HS-5 (cell line): ENCODE results near the gene CYTH3.
A peak's percentile ranks its signal among the peaks of the same experiment; 100 is the strongest.
"Not testable (repeated sequence)": the region's sequence is repeated elsewhere in the genome, so short reads cannot be mapped to it uniquely, and the experiment has no call there.

Experiments used
- DNase-seq: peaks from one replicate; pipeline ENCODE4 v3.0.0-alpha.2; 2012; ENCODE audit warnings: low read depth

Gene CYTH3

DNA sequence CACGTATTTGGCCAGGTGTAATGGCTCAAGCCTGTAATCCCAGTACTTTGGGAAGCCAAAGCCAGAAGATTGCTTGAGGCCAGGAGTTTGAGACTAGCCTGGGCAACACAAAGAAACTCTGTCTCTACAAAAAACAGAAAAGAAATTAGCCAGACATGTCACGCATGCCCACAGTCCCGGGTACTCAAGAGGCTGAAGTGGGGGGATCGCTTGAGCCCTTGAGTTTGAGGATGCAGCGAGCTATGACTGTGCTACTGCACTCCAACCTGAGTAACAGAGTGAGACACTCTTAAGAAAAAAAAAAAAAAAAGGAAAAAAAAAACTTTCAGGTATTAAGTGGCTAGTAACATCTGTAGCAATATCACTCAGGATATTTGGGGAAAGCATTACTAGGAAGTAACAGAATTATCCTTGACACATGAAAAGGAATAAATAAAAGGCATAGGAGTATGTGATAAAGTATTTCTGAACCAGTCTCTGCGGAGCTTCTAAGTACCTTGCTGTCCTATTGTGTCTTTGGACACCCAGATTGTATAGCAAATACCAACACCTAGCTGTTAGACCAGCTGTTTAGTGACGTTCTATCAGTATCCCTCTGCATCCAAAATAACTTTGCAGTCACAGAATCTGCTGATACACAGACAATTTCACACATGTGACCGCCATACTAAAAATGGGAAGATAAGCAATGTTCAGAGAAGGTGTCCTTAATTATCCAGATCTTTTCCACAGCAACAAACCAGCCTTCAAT is 74.4 kb downstream of the CYTH3 start:
- DNase-seq, result no peak

DNA sequence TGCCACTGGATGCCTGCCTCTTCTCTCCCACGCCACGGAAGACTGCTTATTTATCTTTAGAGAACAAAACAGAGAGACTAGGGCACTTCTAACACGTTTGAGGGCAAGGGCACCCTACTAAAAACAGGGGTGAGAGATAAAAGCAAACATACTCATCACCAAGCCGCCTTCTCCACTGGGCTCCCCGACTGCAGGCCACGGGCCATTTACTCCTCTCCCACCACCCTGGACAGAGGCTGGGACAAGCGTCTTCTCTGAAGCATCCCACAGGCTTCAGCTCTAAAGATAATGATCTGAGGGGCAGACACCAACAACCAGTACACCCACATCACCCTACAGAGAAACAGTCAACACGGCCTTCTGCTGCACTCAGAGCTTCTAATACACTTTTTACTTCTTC is 78.7 kb downstream of the CYTH3 start:
- DNase-seq, result no peak

DNA sequence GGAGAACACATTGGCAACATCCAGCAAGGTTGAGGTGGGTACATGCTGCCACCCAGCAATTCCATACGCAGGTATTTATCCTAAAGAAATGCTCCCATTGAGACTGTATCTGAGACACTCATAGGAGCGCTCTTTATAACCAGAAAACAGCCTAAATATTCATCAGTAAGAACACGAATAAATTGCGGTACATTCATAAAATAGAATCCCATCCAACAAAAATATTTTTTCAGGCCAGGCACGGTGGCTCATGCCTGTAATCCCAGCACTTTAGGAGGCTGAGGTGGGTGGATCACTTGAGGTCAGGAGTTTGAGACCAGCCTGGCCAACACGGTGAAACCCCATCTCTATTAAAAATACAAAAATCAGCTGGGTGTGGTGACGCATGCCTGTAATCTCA is 81.9 kb downstream of the CYTH3 start:
- not testable (repeated sequence) for DNase-seq

DNA sequence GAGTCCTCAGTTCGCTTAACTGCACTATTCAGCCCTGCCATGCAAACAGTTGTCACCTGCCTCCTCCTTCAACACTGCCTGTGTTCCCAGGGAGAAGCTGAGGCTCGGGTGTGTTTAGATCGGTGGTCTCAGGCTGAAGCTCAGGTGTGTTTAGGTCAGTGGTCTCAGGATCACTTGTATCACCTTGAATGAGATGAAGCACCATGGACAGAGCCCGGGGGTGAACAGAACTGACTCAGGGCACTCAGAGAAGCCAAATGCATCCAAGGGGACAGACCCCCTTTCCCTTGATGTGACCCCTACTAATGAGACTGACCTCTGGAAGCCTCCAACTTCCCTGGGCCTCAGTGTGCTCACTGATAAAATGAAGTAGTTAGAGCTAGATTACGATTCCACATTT is 84.0 kb downstream of the CYTH3 start:
- no peak for DNase-seq

DNA sequence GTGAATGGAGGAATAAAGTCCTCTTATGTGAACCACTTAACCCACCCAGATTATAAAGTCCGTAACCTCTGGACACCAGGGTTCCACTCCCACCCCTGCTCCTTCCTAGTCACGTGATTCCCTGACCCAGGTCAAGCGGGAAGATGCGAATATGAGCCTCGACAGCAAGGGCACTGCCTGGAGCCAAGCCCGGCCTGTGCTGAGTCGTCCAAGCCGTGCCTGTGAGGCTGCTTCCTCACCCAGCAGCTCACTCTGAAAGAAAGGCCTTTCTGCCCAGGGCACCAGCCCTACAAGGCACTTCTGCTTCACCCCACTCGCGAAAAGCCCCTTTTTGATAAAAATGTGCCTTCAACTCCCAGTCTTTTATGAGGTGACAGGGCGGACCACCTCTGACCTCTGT is 85.8 kb downstream of the CYTH3 start:
- DNase-seq, result no peak

DNA sequence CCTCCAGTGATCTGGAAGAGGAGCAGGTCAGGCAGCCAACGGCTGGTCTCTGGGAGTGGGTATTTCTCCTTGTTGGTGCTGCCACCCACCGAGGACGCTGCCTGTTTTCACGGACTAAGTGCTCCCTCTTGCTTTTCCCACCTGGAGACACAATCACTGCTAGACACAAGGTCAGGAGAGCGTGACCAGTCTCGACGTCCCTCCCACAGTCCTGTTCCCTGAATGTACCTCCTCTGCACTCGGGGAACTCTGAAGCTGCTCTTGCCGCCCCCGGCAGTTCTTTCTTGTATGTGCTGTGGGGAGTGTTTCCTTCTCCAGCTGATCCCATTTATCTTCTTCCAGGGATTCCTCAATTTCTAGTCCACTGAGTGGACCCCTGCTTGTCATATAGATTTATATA is 89.4 kb downstream of the CYTH3 start:
- no peak for DNase-seq

DNA sequence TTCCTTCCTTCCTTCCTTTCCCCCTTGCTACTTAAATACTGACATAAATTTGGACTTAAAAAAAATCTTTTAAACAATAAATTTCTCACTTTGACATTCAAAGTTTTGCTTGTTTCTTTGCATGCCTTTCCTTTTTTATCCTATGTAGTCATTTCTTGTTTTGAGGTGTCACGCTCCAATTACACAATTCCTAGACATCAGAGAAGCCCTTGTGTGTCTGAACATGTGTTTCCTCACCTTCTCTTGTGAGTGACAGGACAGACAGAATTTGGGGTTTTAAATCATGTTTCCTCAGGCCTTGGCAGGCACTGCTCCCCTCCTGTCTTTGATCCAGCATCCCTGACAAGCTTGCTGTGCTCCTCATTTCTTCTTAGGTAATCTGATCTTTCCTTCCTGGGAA is 91.3 kb downstream of the CYTH3 start:
- DNase-seq, result no peak

DNA sequence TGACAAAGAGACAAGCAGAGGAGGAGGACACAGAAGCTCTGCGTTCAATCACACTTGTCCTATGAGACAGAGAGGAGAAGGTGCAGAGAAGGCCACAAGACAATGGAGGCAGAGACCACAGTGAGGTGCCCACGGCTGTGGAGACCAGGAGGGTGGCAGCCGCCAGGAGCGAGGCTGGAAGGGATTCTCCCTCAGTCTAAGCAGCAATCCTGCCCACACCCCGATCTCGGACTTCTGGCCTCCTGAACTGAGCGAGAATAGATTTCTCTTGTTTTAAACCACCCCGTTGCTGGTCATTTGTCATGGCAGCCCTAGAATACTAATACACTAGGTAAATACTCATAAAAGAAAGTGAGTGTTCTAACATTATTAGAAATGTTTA is 92.1 kb downstream of the CYTH3 start:
- no peak for DNase-seq

DNA sequence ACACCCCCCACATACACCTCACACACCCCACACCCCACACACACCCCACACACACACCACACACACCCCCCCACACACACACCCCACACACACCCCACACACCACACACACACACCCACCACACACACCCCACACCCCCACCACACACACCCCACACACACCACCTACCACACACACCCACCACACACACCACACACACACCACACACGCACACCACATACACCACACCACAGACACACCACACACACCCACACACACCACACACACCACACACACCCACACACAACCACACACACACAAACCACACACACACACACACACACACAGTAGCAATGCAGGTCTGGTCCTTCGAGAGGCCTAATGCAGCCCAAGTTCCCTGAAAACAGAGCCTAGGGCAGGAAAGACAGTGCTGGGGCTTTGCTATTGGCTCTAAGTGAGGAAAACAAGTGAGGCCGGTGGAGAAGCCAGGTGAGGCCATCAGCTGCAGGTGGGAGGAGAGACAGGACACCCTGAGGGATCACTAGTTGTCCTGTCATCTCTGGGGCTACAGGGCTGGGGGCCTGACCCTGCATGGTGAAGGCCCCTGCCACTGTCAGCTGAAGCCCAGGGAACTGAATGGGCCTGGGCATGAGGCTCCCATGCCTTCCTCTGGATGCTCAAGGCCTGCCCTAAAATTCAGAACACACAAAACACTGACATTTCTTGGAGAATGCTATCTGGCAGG is 92.6 kb downstream of the CYTH3 start:
- no peak for DNase-seq

DNA sequence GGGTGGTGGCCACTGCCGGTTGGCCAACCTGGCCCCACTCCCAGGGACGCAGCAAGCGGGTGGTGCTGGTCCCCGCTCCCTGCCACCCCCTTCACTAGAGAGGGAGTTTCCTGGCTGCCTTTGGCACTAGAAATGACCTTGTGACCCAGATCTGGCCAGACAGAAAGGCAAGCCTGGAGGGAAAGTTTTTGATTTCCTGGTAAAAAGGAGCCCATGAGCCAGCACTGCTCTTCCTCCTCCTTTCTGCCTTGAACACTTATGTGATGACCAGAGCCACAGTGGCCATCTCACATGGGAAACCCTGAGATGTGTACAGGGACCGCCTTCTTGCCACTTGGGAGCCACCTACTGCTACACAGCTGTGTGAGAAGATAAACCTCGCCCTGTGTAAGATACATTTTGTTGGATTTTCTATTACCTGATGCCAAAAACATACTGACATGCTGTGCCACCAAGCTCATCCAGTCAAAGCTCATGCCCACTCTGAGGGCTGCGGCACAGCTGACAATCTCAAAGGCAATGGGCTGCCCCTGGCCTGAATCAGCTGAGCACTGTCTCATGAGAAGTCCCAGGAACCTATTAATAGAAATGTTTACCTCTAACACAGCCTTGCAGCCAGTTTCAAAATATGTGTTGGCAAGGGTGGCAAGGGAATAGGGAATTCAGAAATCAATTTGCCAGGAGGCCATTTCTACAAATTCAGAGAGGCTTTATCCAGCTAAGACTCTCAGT is 94.0 kb downstream of the CYTH3 start:
- no peak for DNase-seq

DNA sequence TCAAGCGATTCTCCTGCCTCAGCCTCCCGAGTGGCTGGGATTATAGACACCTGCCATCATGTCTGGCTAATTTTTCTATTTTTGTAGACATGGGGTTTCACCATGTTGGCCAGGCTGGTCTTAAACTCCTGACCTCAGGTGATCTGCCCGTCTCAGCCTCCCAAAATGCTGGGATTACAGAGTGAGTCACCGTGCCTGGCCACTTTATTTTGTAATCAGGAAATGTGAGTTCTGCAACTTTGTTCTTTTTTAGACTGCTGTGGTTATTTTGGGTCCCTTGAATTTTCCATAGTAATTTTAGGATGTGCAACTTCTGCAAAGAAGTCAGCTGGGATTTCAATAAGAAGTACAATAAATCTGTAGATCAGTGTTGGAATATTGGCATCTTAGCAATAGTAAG is 96.8 kb downstream of the CYTH3 start:
- peak; percentile 68 for DNase-seq

DNA sequence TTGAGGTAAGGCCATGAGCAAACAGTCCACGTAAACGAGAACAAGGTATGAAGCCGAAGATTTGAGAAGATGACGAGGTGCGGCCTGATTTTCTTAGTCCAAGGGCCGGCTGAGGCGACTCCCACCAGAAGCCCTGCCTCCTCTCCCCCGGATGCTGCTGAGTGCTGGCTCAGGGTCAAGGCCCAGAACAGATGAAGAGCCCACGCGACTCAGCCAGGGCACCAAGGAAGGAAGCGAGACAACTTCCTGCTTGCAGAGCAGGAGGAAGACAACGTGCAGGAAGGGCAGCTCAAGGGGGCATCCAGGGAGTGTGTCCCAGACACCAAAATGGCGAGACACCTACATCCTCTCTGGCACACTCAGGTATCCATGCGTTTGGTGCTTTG is 99.5 kb downstream of the CYTH3 start:
- DNase-seq, result no peak

DNA sequence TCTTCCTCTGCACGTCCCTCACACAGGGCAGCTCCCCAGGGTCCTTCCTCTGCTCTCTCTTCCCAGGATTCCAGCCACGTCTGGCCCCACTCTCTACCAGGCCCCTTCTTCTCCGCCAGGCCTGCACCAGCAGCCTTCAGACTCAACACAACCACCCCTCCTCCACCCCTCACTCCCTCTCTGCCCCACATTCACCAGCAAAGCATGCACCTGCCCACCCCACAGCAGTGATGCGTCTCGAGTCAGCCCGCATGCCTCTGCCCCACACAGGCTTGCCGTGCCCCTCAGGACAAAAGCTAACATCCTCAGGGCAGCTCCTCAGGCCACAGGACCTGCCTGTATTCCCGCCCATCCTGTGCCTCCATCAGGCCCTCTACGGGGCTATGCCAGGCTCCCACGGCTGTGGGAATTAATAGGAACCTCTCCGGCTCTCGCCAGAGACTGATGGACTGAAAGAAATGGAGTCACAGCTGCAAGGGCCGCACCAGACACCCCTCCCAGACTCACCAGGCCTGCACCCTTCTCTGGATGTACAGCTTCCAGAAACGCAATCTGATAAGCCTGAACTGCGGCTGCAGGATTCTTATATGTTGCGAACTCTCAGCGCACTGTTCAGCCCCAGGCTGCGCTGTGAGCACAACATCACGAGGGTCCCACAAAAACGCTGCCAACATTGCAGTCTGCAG is 100.1 kb downstream of the CYTH3 start:
- peak; percentile 63 for DNase-seq

DNA sequence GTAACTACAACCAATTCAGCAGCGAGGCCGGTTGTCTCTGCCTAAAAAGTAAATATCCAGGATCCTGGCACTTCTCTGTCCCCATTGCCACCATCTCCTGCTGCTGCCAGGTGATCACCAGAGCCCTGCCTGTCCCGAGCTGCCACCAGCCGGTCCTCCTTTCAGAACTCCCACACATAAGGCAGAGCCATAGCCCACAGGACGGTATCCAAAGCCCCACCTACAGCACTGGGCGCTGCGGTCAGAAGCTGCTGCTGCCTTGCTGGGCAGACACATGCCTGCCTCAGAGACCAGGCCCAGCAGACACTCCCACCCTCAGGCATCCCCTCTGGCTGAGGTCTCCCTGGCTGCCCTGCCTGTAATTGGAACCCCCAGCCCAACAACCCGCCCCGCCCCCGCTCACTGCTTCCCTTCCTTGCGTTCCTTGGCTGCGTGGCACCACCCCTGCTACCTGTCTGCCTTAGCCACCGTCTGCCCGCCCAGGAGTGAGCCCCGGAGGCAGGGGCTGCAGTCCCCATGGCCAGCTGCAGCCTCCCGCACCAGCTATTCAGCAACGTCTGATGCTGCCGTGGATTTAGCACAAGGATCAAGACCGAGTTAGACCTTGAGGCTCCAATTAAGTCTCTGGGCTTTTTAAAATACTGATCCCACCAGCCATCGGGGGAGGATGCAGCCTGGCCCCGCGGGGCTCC is 100.7 kb downstream of the CYTH3 start:
- DNase-seq, result no peak

DNA sequence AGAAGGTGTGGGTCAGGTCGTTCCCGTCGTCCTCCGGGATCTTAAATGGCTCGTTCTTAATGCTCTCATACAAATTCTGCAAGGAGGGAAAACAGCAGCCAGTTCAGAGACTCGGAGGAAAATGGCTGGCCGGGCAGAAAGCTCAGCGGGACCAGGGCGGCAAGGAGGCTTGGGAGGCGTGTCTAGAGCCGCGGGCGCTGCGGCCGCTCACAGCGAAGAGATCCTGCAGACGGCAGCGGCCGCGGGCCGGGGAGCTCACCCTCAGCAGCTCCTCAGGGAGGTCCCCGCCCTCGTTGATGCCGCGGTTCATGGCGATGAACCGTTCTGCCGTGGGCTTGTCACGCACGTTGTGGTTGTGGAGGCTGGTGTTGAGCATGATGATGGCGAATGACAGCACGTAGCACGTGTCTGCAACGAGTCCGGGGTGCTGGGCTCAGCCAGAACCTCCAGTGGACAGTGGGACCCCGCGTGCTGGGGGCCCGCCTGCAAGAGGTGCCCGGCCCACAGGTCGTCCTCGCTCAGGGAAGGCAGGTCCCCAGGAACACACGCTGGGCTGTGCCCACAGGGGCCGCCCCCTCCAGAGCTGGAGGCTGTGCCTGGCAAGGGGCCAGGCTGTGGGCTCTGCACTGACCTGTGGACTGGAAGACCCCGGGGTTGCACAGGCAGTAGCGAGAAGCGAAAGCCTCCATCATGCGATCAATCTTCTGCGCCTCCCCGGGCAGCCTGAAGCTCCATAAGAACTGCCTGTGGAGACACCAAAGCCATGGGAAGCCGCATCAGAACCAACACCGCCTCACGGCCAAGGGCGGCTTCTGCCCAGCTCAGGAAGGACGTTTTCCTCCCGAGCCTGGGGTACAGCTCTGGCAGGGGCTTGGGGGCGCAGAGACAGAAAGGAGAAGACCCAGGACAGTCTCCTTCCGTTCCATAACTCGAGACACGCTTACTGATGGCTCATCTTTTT is 101.6 kb downstream of the CYTH3 start:
- no peak for DNase-seq

DNA sequence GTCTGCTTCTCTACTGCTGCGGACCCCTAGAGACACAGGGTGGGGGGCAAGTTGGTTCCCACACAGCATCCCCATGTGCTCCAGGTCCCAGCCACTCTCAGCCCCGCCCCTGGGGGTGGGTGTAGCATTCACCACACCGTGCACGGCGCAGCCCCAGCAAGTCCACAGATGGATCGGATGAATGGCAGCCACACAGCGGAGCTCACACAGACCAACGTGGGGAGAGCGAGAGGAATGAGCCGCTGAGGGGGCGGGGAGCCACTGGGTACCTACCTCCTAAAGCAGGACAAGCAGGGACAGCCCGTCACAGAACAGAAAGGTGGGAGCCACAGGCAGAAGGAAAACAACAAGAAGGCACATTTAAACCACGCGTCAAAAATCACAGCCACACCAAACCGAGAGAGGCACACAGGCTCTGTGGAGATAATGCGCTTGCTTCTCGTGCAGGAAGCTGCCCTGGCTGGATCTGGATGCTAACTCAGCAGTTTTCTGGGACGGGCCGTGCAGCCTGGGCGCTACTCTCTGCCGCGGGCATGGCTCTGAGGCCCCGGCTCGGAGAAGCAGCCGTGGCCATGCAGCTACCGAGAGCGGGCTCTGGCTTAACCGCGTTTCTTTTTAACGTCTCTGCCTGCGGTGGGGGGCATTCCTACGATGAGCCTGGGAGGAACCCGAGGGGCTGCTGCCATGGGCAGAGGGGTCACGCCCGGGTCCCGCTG is 102.5 kb downstream of the CYTH3 start:
- no peak for DNase-seq

DNA sequence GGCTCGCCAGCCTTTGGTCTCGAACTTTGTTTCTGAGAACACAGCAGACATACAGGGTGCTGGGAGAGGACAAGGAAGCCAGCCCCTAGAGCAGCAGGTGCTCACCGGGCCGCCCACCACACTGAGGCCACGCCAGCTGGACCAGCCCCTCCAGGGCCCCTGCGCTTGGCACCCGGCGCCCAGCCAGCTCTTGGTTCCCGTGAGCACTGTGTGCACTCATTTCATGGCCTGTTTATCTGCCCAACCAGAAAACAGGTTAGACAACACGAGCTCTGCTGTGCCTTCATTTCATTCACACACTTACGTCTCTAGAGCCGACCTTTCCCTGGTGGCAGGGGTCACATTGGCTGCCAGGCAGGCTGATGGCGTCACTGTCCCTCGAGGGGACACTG is 104.0 kb downstream of the CYTH3 start:
- DNase-seq, result no peak

DNA sequence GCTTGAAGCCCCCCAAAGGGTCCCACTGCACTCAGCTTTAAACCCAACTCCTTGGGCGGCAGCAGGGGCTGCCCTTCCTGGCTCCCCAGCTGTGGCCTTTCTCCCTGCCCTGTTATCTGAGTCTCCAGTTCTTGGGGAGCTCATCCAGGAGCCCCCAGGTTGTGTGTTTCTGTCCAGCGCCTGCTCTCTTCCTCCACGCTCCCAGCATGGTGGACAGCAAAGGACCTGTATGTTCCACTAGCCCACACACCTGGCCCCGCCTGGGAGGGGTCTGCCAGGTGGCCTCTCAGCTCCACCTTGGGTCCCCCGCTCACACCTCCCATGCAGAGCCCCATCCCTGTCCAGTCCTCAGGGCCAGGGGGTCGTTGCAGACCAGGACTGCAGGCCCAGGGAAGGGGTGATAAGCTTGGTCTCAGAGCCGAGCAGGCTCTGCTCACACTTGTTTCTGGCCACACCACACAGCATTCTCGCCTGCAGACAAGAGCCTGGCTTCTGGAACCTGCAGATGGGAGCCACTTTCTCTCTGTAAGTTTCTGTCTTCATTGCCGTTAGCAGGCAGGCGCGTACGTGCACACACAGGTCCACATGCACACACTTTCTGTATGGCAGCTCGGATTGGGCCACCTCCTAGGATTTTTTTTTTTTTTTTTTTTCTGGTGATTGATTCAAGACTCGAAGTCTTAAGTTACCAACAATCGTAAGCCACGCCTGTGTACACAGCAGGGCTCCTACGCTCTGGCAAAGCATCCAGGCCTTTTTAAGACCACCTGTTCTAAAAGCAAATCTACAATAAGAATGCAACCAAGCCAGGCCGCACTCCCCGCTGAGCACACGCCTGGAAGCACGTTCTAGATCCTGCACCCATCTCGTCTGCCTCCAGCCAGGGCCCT is 104.6 kb downstream of the CYTH3 start:
- no peak for DNase-seq

DNA sequence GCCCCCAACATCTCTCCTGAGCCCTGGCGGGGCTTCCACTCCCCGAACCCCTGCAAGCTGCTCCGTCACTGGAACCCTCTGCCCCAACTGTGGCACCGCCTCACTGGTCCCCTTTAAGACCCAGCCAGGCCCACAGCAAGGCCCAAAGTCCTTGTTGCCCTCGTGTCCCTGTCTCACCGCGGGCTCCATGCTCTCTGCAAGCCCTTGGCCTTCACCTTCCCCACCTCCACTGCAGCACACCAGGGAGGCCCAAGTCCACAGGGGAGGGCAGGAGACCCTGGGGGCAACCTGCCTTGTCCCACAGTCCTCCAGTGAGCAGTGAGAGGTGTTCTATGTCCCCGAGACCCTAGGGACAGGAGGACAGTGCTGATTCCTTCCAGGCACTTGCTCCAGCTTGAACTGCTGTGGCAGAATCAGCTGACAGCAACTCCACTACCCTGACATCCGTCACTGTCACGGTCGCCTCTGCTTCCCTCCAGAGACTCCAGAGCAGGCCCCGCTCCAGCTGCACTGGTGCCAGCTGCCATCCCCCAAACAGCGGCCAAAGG is 105.3 kb downstream of the CYTH3 start:
- no peak for DNase-seq
